Measurements from ENCODE around the gene RAG1.
"Not testable (repeated sequence)": the region's sequence is repeated elsewhere in the genome, so short reads cannot be mapped to it uniquely, and the experiment has no call there.

The RAG1 gene

DNA sequence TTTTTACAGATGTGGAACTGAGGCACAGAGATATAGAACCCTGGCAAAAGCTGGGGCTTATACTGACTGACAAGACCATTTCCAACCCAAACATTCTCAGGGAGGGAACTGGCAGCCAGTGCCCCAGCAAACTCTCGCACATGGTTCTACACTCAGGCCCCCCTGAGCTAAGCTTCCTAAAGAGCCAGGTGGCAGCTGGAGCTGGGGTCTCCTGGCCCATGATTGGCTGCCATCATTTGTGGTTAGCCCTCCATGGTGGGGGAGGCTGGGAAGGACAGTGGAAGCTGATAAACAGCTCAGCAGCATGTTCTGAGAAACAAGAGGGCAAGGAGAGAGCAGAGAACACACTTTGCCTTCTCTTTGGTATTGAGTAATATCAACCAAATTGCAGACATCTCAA, at the start of gene RAG1:
Gene RAG1 (plus strand): TSS at position 314 of the 400 bp plus-strand sequence. CDS start 5,298 bp downstream, outside the sequence.
- DNase-seq (ENCODE audit: low read depth) = no peak

DNA sequence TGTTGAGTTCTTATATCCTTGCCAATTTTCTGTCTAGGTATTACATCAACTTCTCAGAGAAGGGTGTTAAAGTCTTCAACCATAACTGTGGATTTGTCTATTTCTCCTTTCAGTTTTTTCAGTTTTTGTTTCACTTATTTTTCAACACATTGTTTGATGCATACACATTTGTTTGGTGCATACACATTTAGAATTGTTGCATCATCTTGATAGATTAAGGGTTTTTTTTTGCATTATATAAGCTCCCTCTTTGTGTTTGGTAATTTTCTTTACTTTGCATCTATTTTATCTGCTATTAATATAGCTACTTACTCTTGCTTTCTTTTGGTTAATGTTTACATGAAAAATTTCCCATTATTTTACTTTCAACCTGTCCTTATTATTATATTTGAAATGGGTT, 37.0 kb upstream of the RAG1 start:
- no peak for DNase-seq (ENCODE audit: low read depth)

DNA sequence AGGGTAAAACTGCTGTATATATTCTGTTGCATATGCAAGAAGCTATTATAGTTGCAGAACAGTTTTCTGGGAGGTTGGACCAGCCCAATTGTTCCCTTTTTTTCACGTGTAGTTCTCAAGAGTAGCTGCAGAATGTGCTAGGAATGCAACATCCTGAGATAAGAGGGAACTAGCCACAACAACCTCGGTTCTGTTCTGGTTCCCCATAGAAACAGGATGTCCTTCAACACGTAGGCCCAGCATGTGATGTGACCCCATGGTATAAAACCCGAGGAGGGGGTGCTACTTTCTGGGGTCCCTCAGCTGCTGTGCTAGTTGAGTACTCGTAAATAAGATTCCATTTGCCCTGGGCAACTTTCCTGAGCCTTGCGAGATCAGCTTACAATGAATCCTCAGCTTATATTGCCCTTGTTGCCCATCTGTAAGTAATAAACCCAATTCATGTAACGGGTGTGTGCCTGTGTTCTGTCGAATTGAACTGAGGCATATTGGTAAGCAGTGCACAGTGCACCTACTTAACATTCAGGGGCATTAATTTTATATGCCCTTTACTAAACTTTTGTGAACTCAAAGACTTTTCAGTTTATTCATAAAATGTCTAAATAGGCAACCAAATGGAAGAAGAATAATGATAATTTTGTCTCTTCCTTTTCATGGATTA, 34.7 kb upstream of the RAG1 start:
- no peak for DNase-seq (ENCODE audit: low read depth)

DNA sequence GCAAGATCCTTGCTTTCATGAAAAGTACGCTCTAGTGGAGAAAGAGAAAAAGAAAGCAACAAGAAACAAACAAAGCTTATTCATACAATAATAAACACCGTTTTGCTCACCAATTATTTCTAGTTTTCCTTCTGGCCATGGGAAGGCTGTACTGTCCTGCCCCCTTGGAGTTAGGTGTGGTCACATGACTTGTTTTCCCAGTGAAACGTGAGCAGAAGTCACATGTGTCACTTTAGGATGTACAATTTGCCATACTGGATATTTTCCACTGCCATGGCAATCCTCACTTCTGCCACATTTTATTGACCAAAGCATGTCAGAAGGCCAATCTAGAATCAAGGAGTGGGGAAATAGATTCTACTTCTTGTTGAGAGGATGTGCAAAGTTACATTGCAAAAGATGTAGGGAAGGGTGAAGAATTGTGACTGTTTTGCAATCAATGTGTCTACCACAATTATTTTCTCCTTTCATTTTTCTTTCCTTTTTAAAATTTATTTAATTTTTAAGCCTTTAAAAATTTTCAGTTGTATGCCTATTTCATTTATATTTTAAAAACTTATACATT, 33.4 kb upstream of the RAG1 start:
- no peak for DNase-seq (ENCODE audit: low read depth)

DNA sequence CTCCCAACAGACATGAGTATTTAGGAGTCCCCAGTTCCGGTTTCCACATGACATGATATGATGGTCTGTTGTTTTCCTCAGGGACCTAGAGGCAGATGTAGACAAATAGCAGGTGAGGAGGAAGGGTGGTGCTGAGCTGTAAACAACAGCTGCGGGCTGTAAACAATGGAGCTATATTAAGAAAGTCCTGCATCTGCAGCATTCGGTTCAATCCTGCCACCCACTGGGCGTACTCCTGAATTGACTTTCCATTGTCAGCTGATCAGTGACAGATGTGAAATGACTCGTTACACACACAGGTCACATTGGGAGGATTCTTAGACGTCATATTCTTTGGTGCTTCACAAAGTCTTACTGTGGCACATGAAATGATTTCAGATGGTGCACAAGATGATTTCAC, 26.8 kb upstream of the RAG1 start:
- DNase-seq (ENCODE audit: low read depth) = no peak

DNA sequence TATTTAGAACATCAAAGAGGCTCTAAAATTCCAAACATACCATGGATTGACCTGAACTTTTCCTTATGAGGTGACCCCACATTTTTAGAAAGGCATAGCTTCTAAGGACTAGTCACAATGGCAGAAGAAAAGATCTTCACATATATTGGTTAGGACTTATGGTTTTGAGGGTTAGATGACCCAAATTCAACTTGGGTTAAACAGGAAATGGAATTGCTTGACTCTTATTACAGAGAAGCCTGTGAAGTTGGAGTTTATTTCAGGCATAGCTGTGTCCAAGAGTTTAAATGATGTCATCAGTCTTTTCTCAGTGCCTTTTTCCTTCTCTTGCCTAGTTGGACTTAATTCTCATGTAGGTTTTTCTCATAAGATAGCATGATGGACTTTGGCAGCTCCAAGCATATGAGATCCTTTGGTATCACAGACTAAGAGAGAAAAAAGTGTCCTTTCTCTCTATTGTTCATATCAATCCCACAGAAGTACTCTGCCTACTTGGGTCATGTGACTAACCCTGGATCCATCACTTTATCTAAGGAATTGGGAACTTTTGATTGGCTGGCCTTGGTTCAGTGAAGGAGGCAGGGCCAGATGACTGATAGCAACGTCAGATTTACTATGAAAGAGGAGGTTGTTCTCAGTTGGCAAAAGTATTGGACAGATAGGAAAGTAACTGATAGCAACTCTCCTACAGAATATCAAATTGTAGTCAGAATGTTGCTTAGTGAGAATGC, 17.3 kb upstream of the RAG1 start:
- DNase-seq (ENCODE audit: low read depth) = no peak

DNA sequence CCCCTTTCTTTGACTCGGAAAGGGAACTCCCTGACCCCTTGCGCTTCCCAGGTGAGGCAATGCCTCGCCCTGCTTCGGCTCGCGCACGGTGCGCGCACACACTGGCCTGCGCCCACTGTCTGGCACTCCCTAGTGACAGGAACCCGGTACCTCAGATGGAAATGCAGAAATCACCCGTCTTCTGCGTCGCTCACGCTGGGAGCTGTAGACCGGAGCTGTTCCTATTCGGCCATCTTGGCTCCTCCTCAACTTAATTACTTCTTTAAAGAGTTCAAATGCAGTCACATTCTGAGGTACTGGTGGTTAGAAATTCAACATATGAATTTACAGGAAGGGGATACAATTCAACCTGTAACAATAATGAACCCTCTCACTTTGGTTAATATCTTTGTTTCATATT, 10.4 kb upstream of the RAG1 start:
- not testable (repeated sequence) for DNase-seq (ENCODE audit: low read depth)

DNA sequence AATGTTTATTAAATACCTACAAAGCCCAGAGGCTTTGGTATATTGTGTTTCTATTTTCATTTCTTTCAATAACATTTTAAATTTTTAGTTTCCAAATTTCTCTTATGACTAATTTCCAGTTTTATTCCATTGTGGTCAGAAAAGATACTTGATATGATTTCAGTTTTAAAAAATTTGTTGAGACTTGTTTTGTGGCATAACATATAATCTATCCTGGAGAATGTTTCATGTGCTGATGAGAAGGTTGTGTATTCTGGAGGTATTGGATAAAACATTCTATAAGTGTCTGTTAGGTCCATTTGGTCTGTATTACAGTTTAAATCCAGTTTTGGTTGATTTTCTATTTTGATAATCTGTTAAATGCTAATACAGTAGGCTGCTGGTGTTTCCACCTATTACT, 9.8 kb upstream of the RAG1 start:
- no peak for DNase-seq (ENCODE audit: low read depth)

DNA sequence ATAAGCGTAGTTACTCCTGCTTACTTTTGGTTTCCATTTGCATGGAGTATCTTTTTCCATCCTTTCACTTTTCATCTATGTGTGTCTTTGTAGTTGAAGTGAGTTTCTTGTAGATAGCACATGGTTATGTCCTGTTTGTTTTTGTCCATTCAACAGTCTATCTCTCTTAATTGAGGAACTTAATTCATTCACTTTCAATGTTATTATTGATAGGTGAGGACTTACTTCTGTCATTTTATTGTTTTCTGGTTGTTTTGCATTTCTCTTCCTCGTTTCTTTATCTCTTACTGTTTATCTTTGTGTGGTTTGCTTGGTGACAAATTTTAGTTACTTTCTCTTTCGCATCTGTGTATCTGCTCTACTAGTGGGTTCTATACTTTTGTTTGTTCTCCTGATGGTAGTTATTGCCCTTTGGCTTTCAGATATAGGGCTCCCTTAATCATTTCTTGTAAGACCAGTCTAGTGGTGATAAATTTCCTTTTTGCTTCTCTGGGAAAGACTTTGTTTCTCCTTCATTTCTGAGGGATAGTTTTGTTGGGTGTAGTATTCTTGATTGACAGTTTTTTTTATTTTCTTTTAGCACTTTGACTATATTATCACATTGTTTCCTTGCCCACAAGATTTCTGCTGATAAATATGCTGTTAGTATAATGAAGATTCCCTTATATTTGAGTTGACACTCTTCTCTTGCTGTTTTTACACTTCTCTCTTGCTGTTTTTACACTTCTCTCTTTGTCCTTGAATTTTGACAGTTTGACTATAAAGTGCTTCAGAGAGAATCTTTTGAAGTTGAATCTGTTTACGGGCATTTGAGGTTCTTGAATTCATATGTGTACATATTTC, 9.0 kb upstream of the RAG1 start:
- DNase-seq (ENCODE audit: low read depth) = no peak

DNA sequence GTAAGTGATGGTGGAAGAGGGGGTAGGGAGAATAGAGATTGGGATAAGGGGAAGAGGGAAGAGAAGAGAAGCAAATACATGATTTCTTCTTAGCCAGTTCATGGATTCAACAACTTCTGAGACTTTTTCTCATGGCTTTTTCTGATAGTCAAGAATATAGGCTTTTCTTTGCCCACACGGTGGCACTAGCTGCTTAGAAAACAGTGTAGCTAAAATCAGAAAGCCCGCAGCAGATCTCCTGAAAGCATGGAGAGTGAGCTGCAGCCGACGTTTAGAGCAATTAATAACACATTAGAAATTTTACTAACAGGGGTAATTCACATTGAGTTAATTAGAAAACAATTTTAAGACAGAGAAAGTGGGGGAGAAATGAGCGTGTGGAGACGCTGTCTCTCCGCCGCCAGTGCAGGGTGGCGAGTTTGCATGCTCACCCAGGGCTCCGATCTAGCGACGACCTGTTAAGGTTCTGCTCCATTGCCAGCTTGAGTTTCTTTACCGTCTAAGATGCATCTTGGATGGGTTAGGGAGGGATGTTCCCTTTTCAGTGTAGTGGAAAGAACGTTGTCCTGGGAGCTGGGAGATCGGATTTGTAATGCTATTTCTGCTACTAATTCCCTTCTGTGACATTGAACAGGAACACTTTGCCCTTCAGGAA, 3.3 kb upstream of the RAG1 start:
- DNase-seq (ENCODE audit: low read depth) = peak; percentile 9

DNA sequence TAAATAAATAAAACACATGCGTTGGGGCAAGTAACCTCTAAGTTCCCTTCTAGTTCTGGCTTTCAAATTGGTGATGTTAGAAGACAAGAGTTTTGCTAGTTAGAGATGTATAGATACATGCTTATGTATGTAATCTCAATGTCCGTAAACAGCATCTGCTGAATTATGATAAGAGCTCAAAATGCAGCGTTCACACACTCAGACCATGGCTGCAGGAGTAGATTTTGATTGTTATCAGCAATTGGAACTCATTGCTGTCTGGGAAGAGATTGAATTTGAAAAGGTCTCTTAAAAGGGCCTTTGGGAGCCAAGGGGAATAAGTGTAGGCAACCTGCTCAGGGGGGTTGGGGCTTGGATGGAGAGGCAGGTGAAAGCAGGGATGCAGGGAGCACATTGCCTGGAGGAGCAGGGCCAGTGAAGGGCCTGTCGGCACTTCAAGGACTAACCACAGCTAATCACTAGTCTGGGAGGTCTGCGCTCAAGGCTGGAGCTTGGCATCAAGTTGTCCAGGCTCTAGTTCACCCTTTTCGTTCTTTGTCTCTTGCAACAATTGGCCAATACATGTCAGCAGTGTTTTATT, 2.7 kb upstream of the RAG1 start:
- no peak for DNase-seq (ENCODE audit: low read depth)

DNA sequence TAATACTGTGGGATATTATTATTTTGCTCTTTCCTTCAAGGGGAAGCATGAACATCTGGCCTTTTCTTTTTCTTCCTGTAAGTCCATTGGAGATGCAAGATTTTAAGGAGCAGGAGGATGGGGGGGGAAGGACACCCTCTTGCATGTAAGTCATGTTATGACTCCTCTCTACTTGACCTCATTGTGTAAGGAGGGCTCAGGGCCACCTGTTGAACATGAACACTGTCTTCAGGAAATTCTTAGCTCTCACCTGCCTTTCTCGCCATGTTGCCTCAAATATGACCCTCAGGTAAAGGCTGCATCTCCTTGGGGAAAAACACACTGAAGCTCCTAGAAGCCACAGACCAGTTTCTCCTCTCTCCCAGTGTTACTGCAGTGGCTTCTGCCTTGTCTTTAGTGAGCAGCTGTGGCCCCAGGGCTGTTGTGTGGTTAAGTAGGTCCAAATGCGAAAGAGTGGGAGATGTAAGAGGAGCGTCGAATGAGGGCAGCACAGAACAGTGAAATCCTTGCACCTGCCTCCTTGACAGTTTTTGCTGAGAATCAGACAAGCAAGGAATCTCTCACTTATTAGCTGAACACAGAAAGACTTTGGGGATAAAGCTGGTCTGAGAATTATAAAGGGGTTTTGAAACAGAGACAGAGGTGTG, 1.3 kb upstream of the RAG1 start:
- DNase-seq (ENCODE audit: low read depth) = no peak

DNA sequence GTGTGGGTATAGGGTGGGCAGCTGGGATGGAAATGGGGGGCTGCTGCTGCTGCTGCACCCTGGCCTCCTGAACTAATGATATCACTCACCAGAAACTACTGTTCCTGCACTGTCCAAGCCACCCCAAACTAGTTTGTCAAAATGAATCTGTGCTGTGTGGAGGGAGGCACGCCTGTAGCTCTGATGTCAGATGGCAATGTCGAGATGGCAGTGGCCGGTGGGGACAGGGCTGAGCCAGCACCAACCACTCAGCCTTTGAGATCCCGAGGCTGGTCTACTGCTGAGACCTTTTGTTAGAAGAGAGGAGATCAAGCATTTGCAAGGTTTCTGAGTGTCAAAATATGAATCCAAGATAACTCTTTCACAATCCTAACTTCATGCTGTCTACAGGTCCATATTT, 1.3 kb downstream of the RAG1 start:
- DNase-seq (ENCODE audit: low read depth) = no peak

DNA sequence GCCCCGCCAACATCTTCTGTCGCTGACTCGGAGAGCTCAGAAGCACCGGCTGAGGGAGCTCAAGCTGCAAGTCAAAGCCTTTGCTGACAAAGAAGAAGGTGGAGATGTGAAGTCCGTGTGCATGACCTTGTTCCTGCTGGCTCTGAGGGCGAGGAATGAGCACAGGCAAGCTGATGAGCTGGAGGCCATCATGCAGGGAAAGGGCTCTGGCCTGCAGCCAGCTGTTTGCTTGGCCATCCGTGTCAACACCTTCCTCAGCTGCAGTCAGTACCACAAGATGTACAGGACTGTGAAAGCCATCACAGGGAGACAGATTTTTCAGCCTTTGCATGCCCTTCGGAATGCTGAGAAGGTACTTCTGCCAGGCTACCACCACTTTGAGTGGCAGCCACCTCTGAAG, 6.7 kb downstream of the RAG1 start:
- DNase-seq (ENCODE audit: low read depth) = no peak

DNA sequence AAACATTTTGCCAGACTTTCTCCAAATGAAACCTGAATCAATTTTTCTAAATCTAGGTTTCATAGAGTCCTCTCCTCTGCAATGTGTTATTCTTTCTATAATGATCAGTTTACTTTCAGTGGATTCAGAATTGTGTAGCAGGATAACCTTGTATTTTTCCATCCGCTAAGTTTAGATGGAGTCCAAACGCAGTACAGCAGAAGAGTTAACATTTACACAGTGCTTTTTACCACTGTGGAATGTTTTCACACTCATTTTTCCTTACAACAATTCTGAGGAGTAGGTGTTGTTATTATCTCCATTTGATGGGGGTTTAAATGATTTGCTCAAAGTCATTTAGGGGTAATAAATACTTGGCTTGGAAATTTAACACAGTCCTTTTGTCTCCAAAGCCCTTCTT, 9.6 kb downstream of the RAG1 start:
- no peak for DNase-seq (ENCODE audit: low read depth)

DNA sequence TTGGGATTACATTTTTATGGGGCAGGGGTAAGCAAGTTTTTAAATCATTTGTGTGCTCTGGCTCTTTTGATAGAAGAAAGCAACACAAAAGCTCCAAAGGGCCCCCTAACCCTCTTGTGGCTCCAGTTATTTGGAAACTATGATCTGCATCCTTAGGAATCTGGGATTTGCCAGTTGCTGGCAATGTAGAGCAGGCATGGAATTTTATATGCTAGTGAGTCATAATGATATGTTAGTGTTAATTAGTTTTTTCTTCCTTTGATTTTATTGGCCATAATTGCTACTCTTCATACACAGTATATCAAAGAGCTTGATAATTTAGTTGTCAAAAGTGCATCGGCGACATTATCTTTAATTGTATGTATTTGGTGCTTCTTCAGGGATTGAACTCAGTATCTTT, 10.1 kb downstream of the RAG1 start:
- DNase-seq (ENCODE audit: low read depth) = no peak

DNA sequence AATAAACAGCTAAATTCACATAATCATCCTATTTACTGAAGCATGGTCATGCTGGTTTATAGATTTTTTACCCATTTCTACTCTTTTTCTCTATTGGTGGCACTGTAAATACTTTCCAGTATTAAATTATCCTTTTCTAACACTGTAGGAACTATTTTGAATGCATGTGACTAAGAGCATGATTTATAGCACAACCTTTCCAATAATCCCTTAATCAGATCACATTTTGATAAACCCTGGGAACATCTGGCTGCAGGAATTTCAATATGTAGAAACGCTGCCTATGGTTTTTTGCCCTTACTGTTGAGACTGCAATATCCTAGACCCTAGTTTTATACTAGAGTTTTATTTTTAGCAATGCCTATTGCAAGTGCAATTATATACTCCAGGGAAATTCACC, 10.7 kb downstream of the RAG1 start:
- DNase-seq (ENCODE audit: low read depth) = no peak

DNA sequence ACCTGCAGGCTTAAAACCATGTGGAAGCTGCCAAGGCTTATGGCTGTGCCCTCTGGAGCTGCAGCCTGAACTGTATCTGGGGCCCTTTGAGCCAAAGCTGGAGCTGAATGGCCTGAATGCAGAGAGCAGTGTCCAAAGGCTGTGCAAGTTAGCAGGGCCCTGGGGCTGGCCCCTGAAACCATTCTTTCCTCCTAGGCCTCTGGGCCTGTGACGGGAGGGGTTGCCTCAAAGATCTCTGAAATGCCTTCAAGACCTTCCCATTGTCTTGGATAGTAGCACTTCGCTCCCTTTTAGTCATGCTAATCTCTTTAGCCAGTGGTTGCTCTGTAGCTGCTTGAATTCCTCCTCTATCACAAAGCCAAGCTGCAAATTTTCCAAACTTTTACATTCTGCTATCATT, 13.7 kb downstream of the RAG1 start:
- no peak for DNase-seq (ENCODE audit: low read depth)

DNA sequence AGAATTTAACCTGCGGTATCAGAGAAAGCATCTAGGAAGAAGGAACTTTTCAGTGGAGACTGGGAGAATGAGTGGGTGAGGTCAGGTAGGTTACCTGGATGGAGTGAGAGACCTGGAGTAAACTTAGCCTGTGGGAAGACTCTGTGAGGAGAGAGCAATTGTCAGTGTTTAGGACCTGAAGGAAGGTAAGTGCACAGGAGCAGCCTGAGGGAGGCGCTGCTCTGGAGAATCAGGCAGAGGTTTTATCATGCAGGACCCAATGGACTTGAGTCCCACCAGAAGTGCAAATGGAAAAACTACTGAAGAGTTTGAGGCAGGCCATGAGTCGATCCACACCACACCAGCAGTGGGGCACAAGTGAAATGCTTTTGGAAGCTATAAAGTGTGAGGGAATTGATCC, 15.9 kb downstream of the RAG1 start:
- no peak for DNase-seq (ENCODE audit: low read depth)

DNA sequence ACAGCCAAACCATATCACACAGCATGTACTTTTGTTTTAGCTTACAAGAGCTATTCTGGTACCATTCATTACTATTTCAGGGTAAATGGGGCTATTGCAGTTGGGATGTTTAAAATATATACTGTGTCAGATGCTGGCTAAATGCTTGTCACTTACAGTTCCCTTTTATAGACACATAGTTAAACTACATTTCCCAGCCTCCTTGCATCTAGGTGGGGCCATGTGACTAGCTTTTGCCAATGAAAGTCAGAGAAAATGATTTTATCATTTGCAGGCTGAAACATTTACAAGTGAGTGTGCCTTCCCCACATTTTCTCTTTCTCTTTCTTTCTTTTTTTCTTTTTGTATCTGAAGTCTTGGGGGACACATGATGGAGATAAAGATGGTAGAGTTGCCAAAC, 18.7 kb downstream of the RAG1 start:
- DNase-seq (ENCODE audit: low read depth) = no peak

DNA sequence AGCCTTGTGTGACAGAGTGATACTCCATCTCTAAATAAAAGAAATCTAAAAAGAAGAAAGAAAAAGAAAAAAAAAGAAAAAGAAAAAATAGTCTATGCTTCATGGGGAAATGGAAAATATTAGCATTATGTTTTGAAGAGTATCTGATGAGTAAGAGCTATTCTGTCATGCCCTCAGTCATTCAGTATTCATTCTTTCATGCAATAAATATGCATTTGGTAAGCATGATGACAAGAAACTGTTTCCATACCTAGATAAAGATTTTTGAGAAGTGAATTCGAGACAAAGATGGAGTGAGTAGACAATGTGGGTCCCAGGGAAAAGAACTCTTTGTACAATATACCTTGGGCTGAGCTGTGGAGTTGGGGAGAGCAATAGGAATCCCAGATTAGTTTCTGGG, 20.3 kb downstream of the RAG1 start:
- no peak for DNase-seq (ENCODE audit: low read depth)

All from stimulated activated CD8-positive, alpha-beta memory T cell treated with anti-CD3 and anti-CD28 coated beads, Interleukin-4, amount 100 ng/mL, for 24 hours (primary cell).